Cerebellar cortex (tissue), 1 donor: ENCODE results near the gene HMGB1.
A peak's percentile ranks its signal among the peaks of the same experiment; 100 is the strongest.
"Not testable (repeated sequence)": the region's sequence is repeated elsewhere in the genome, so short reads cannot be mapped to it uniquely, and the experiment has no call there.

Experiments
- DNase-seq: peaks from one replicate; pipeline ENCODE4 v3.0.0-alpha.2; 2015; ENCODE audit warnings: low spot score

The HMGB1 gene

GRCh38 chr13:30466358-30466714 lies 600 bp upstream of the HMGB1 start:
- no peak for DNase-seq

DNA sequence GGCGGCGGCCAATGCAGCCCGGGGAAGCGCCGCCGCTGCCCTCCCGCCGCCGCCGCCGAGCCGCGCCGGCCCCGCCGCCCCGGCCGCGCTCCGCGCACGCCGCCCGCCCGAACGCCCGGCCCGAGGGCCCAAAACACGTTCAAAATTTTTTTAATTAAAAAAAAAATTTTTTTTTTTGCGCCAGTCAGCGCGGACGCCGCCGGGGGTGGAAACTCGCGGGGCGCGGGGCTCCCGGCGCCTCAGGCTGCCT lies 468 bp downstream of the HMGB1 start:
- DNase-seq = no peak

DNA sequence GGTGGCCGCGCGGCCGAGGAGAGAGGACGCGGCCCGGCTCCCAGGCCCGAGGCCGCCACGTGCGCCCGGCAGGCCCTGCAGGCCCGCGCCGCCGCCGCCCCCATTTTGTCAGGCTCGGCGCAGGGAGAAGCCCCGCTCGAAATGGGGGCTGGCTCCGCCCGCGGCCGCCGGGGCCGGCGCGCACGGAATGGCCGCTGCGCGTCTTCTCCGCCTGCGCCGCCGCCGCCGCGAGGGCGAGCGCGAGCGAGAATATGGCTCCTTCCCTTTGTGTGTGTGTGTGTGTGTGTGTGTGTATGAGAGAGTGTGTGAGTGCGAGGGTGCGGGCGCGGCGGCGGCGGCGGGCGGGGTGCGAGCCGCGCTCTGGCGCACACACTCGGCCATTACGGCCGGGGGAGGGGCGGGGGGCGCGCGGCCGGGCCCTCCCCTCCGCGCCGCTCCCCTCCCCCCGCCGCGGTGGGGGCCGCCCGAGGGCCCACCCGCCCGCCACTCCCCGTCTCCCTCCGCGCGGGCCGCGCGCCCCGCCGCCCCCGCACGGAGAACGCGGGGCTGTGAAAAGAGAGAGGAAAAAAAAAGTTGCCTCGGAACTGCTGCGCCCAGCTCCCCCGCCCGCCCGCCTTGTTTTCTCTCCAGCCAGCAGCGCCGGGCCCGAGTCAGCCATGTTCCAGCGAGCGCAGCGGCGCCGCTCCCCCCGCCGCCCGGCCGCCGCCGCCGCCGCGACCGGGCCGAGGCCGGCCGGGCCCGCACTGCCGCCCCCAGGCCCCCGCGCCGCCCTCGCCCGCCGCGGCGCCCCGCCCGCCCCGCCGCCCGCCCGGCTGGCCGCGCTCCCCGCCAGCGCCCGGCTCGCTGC lies 1.0 kb downstream of the HMGB1 start:
- DNase-seq = peak; percentile 68

- peak; percentile 44 for DNase-seq
These were observed 1.8 kb downstream of the HMGB1 start for GRCh38 chr13:30463787-30464495.

GRCh38 chr13:30461279-30462066 lies 4.3 kb downstream of the HMGB1 start:
- peak; percentile 67 for DNase-seq

DNA sequence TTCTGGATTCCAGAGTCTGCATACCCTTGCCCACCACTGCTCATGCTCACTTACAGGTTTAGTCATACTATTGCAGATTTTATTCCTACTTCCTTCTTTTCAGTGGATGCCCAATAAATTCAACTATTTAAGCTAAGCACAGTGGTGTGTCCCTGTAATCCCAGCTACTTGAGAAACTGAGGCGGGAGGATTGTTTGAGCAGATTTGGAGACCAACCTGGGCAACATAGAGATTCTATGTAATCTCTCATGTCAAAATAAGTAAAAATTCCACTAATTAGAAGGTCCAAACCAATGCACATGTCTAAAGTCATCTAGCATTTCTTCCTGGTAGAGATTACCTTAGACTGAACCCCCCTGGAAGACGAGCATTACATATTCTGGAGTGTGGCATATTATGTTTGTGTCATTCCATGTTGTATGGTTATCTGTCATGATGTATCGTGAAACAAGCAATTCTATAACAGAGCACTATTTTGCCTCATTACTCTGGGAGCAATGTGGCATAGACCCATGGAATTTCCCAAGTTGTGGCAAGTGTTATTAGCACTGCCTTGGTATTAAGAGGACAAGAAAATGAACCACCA lies 8.3 kb downstream of the HMGB1 start:
- no peak for DNase-seq

DNA sequence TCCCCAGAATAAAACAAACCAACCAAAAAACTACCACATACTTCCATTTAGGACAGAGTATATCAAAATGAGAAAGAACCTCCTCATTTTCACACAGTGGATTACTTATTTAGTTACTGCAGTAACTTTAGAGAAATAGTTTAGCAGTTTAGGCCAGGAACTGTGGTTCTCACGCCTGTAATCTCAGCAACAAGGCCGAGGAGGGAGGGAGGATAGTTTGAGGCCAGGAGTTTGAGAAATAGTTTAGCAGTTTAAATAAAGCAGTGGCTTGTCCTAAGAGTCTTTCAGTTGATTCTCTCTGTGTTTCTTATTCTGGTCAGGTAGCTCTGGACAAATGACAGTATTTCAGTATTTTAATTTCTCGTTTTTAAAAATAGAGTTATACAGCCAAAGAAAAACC lies 9.4 kb downstream of the HMGB1 start:
- DNase-seq = peak; percentile 42

- no peak for DNase-seq
These were observed 10.7 kb downstream of the HMGB1 start for GRCh38 chr13:30454991-30455390.

DNA sequence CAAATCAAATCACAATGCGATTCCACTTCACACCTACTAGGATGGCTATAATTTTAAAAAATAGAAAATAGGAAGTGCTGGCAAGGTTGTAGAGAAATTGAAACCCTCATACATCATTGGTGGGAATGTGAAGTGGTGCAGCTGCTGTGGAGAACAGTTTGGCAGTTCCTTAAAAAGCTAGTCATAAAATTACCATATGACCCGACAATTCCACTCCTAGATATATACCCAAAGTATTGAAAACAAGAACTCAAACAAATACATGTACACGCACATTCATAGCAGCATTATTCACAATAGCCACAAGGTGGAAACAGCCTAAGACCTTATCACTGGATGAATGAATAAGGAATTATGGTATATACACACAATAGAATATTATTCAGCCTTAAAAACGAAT lies 12.0 kb downstream of the HMGB1 start:
- DNase-seq = no peak

GRCh38 chr13:30451476-30451875 lies 14.3 kb downstream of the HMGB1 start:
- DNase-seq = not testable (repeated sequence)

GRCh38 chr13:30450066-30450465 lies 15.7 kb downstream of the HMGB1 start:
- DNase-seq = no peak

DNA sequence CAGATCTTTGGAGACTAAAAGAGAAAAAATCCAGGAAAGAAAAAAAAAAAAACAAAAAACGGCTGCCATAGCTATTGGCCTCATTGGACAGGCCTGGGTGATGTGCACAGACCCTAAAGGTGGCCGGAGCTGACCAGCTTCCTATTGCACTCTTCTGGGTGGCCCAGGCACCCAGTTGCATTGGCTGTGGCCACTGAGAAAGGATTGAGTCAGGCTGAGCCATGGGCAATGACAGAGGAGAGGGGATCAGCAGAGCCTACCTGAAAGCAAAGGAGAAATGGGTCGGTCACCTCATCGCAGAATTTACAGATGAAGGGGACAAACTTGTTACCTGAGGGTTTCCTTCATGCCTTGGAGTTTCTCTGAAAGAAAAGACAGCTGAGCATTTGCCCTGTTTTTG lies 17.3 kb downstream of the HMGB1 start:
- DNase-seq = no peak

GRCh38 chr13:30446126-30446500 lies 19.6 kb downstream of the HMGB1 start:
- DNase-seq = no peak

GRCh38 chr13:30443957-30444404 lies 21.8 kb downstream of the HMGB1 start:
- no peak for DNase-seq

- not testable (repeated sequence) for DNase-seq
These were observed 22.2 kb downstream of the HMGB1 start for GRCh38 chr13:30443491-30443890.

GRCh38 chr13:30442926-30443325 lies 22.8 kb downstream of the HMGB1 start:
- no peak for DNase-seq

DNA sequence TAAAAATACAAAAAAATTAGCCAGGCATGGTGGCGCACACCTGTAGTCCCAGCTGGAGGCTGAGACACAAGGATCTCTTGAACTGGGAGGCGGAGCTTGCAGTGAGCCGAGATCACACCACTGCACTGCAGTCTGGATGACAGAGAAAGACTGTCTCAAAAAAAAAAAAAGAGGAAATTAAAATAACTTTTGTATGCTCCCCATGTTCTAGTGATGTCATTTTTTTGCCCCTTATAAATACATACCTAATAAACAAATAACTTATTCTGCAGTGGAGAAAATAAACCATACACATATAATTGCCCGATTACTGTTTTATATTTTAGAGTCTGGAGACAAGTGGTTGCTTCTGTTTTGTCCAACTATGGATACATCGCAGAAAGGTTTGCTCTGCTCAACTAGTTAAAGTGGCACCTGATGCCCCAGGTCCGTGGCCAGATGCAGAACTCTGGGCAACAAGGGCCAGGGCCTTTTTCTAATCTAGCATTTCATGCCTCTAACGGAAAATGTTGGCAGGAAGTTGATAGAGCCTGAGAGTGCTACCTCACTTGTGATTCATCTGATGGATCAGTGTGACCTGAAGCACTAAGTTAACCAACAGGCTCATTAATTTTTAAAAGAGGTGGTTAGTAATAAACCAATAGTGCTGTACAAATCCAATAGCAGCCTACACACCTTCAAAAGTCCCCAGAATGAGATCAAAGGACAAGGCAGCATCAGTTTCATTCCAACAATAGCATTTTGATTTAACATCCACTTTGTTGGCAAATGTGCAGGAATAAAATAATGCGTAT lies 24.6 kb downstream of the HMGB1 start:
- DNase-seq = no peak

GRCh38 chr13:30438286-30438685 lies 27.4 kb downstream of the HMGB1 start:
- no peak for DNase-seq

DNA sequence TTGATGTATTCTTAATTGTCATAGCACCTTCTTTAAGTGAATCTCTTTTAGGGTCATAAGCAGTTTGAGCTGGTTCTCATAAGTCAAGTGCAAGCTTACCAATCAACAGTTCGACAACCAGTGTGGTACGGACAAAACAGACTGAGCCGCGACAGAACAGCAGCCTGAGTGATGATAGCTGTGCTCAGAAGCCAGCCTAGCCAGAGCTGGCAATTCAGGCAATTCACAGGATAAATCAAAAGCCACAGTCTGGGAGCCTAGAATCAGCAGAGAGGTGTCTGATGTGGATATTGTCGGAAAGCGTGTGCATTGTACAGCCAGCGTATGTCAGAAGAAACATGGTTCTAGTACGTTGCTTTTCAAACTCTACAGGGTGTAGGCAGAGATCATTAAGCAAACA lies 28.6 kb downstream of the HMGB1 start:
- no peak for DNase-seq

GRCh38 chr13:30435911-30436451 lies 29.8 kb downstream of the HMGB1 start:
- no peak for DNase-seq

GRCh38 chr13:30431269-30431940 lies 34.3 kb downstream of the HMGB1 start:
- no peak for DNase-seq
